AG04450 (cell line): Measurements from ENCODE around the gene TSHZ2. TPM values are rescaled to one million over a fixed set of nuclear protein-coding genes. Genes with fewer than 3 reads are reported as not detected.

ENCODE experiments used
- CTCF ChIA-PET: fragments of 300-600, 350-600 bp; formaldehyde crosslinking; extraction: SDS; loops from one replicate; lab custom pipeline; 2022; ENCODE audit warnings: antibody characterized with exemption, inconsistent platforms; lab: Charles Lee
- POLR2A ChIA-PET: fragments of 350-600 bp; formaldehyde crosslinking; extraction: SDS; loops from one replicate; lab custom pipeline; 2021; ENCODE audit warnings: antibody characterized with exemption, inconsistent platforms; lab: Yijun Ruan, JAX
- DNase-seq: peaks from one replicate; pipeline ENCODE4 v3.0.0-alpha.2; 2011; ENCODE audit warnings: low read depth, low spot score
- H3K27ac ChIP-seq: one replicate; pipeline ENCODE4 v1.5.1; 2012; ENCODE audit warnings: low read depth, low read length, control low read depth
- H3K27me3 ChIP-seq: one replicate; pipeline ENCODE4 v1.6.0; 2012; ENCODE audit warnings: low read length; ENCODE audit not compliant: control insufficient read depth, insufficient read depth
- H3K4me3 ChIP-seq: 2 replicates; pipeline ENCODE4 v1.5.1; 2011; ENCODE audit warnings: mild to moderate bottlenecking, low read depth, low read length, control low read depth
- H3K9me3 ChIP-seq: 2 replicates; pipeline ENCODE4 v1.5.1; 2012; ENCODE audit warnings: low read length; ENCODE audit not compliant: control insufficient read depth, insufficient read depth
- CTCF ChIP-seq: IDR thresholded peaks from 2 replicates; pipeline ENCODE4 v1.5.1; 2011; ENCODE audit warnings: low read depth, low read length, control low read depth, inconsistent platforms
- polyA plus RNA-seq: library from polyadenylated mRNA; depleted of rRNA; stranded (reverse); fragments of >200 nt; gene quantifications from 2 replicates; pipeline ENCODE4 v1.2.3, GENCODE V29; 2011

TSHZ2 gene
- polyA plus RNA-seq, 1 experiment = not detected

GRCh38 chr20:53444401-53445149 lies 472.4 kb downstream of the TSHZ2 start:
- no peak for TF ChIP-seq CTCF
- Histone ChIP-seq H3K4me3 (no peak overlapping the region), H3K27ac (no peak overlapping the region), H3K27me3 (peaks cover 2% of the 10 kb centered on the region), H3K9me3 (no peaks in the 10 kb centered on the region)
- no peak for DNase-seq
- ChIA-PET POLR2A (no interaction called here), CTCF (no interaction called here)

GRCh38 chr20:53445321-53445731 lies 473.2 kb downstream of the TSHZ2 start:
- no peaks in the 10 kb centered on the region for H3K9me3 ChIP-seq
- no peak for TF ChIP-seq CTCF
- ChIA-PET CTCF (no interaction called here), POLR2A (no interaction called here)
- H3K27me3 ChIP-seq = peaks cover 2% of the 10 kb centered on the region
- no peak overlapping the region for H3K27ac ChIP-seq
- H3K4me3 ChIP-seq = no peak overlapping the region
- DNase-seq = no peak

- no peak for TF ChIP-seq CTCF
These were observed 473.8 kb downstream of the TSHZ2 start for GRCh38 chr20:53445932-53446331.

GRCh38 chr20:53447316-53447715 lies 475.2 kb downstream of the TSHZ2 start:
- ChIA-PET CTCF (no interaction called here), POLR2A (no interaction called here)
- H3K4me3 ChIP-seq = no peak overlapping the region
- TF ChIP-seq CTCF = no peak
- no peaks in the 10 kb centered on the region for H3K9me3 ChIP-seq
- H3K27ac ChIP-seq = no peak overlapping the region
- H3K27me3 ChIP-seq = peaks cover 2% of the 10 kb centered on the region
- no peak for DNase-seq

More at GRCh38 chr20:53445932-53446331, 473.8 kb downstream of the TSHZ2 start:
- ChIA-PET CTCF (no interaction called here), POLR2A (no interaction called here)
- Histone ChIP-seq H3K4me3 (no peak overlapping the region), H3K27ac (no peak overlapping the region), H3K9me3 (no peaks in the 10 kb centered on the region), H3K27me3 (peaks cover 2% of the 10 kb centered on the region)
- no peak for DNase-seq

GRCh38 chr20:53448426-53448825 lies 476.3 kb downstream of the TSHZ2 start:
- Histone ChIP-seq H3K27me3 (peaks cover 2% of the 10 kb centered on the region), H3K9me3 (no peaks in the 10 kb centered on the region), H3K4me3 (no peak overlapping the region), H3K27ac (no peak overlapping the region)
- POLR2A ChIA-PET = no interaction called here
- no peak for TF ChIP-seq CTCF
- DNase-seq = no peak
- CTCF ChIA-PET = interaction anchor here (0.7 kb wide), 1 partner anchor 30 kb away, joined by 4 read pairs; no protein-coding TSS in a partner anchor
